ENCODE data around the gene PRKAG2.

The PRKAG2 gene

GRCh38 chr7:151816562-151817314, 60.2 kb downstream of the PRKAG2 start:
- H3K27me3 Mint-ChIP-seq = no peaks in the 10 kb centered on the region
- H3K9me3 Mint-ChIP-seq = no peaks in the 10 kb centered on the region
- ATAC-seq (replicated peaks) (no peak), DNase-seq (no peak)
- peaks cover 14 to 40% of the 10 kb centered on the region in 2 donors for H3K4me1 Mint-ChIP-seq
- H3K27ac Mint-ChIP-seq = no peak overlapping the region
- no peaks in the 10 kb centered on the region for H3K36me3 Mint-ChIP-seq
- H3K4me3 Mint-ChIP-seq = no peak overlapping the region

GRCh38 chr7:151815419-151815818, 61.5 kb downstream of the PRKAG2 start:
- ATAC-seq (replicated peaks) = no peak
- no peak overlapping the region for H3K27ac Mint-ChIP-seq
- no peaks in the 10 kb centered on the region for H3K36me3 Mint-ChIP-seq
- no peaks in the 10 kb centered on the region for H3K27me3 Mint-ChIP-seq
- H3K9me3 Mint-ChIP-seq = no peaks in the 10 kb centered on the region
- H3K4me1 Mint-ChIP-seq = peaks cover 14 to 40% of the 10 kb centered on the region in 2 donors
- H3K4me3 Mint-ChIP-seq = no peak overlapping the region
- DNase-seq = no peak

GRCh38 chr7:151814400-151815009, 62.4 kb downstream of the PRKAG2 start:
- no peak for ATAC-seq (replicated peaks)

GRCh38 chr7:151813997-151814396, 62.9 kb downstream of the PRKAG2 start:
- Mint-ChIP-seq H3K36me3 (no peaks in the 10 kb centered on the region), H3K9me3 (no peaks in the 10 kb centered on the region), H3K4me3 (no peak overlapping the region), H3K4me1 (peaks cover 14 to 37% of the 10 kb centered on the region in 2 donors), H3K27ac (no peak overlapping the region), H3K27me3 (no peaks in the 10 kb centered on the region)
- DNase-seq (no peak), ATAC-seq (replicated peaks) (no peak)

More at GRCh38 chr7:151814400-151815009, 62.4 kb downstream of the PRKAG2 start:
- H3K27ac Mint-ChIP-seq = no peak overlapping the region
- H3K27me3 Mint-ChIP-seq = no peaks in the 10 kb centered on the region
- H3K36me3 Mint-ChIP-seq = no peaks in the 10 kb centered on the region
- DNase-seq = no peak
- H3K4me1 Mint-ChIP-seq = peaks cover 14 to 40% of the 10 kb centered on the region in 2 donors
- H3K4me3 Mint-ChIP-seq = no peak overlapping the region
- H3K9me3 Mint-ChIP-seq = no peaks in the 10 kb centered on the region

- H3K4me1 Mint-ChIP-seq = peaks cover 13 to 31% of the 10 kb centered on the region in 2 donors
- H3K9me3 Mint-ChIP-seq = no peaks in the 10 kb centered on the region
- no peak overlapping the region for H3K4me3 Mint-ChIP-seq
- ATAC-seq (replicated peaks) (no peak), DNase-seq (no peak)
- H3K27ac Mint-ChIP-seq = no peak overlapping the region
- H3K36me3 Mint-ChIP-seq = no peaks in the 10 kb centered on the region
- H3K27me3 Mint-ChIP-seq = no peaks in the 10 kb centered on the region
Measured at GRCh38 chr7:151813445-151813844, 63.5 kb downstream of the PRKAG2 start.

- H3K36me3 Mint-ChIP-seq = peaks cover 0 to 4% of the 10 kb centered on the region in 2 donors
- no peaks in the 10 kb centered on the region for H3K27me3 Mint-ChIP-seq
- no peak overlapping the region for H3K4me3 Mint-ChIP-seq
- H3K9me3 Mint-ChIP-seq = no peaks in the 10 kb centered on the region
- no peak overlapping the region for H3K27ac Mint-ChIP-seq
- peaks cover 11 to 26% of the 10 kb centered on the region in 2 donors for H3K4me1 Mint-ChIP-seq
- ATAC-seq (replicated peaks) (no peak), DNase-seq (no peak)
Measured at GRCh38 chr7:151812967-151813366, 63.9 kb downstream of the PRKAG2 start.

GRCh38 chr7:151810441-151811232, 66.3 kb downstream of the PRKAG2 start:
- Mint-ChIP-seq H3K4me3 (no peak overlapping the region), H3K27ac (no peak overlapping the region), H3K36me3 (peaks cover 0 to 4% of the 10 kb centered on the region in 2 donors), H3K4me1 (peaks cover 13 to 20% of the 10 kb centered on the region in 2 donors), H3K9me3 (no peaks in the 10 kb centered on the region), H3K27me3 (no peaks in the 10 kb centered on the region)
- ATAC-seq (replicated peaks) = no peak
- DNase-seq = no peak

- ATAC-seq (replicated peaks) (no peak), DNase-seq (no peak)
- Mint-ChIP-seq H3K27ac (no peak overlapping the region), H3K4me1 (peaks cover 10 to 13% of the 10 kb centered on the region in 2 donors), H3K4me3 (no peak overlapping the region), H3K9me3 (no peaks in the 10 kb centered on the region), H3K36me3 (peaks cover 3 to 4% of the 10 kb centered on the region in 2 donors), H3K27me3 (no peaks in the 10 kb centered on the region)
Measured at GRCh38 chr7:151809864-151810170, 67.1 kb downstream of the PRKAG2 start.

- no peak for ATAC-seq (replicated peaks)
- Mint-ChIP-seq H3K27me3 (no peaks in the 10 kb centered on the region), H3K27ac (no peak overlapping the region), H3K9me3 (no peaks in the 10 kb centered on the region), H3K36me3 (peaks cover 3 to 4% of the 10 kb centered on the region in 2 donors), H3K4me3 (no peak overlapping the region), H3K4me1 (peaks cover 10 to 13% of the 10 kb centered on the region in 2 donors)
- no peak for DNase-seq
Measured at GRCh38 chr7:151809146-151809863, 67.6 kb downstream of the PRKAG2 start.

- H3K4me3 Mint-ChIP-seq = no peak overlapping the region
- no peaks in the 10 kb centered on the region for H3K27me3 Mint-ChIP-seq
- DNase-seq (no peak), ATAC-seq (replicated peaks) (no peak)
- no peaks in the 10 kb centered on the region for H3K9me3 Mint-ChIP-seq
- peaks cover 6 to 8% of the 10 kb centered on the region in 2 donors for H3K4me1 Mint-ChIP-seq
- no peak overlapping the region for H3K27ac Mint-ChIP-seq
- peaks cover 3 to 4% of the 10 kb centered on the region in 2 donors for H3K36me3 Mint-ChIP-seq
Measured at GRCh38 chr7:151808400-151809145, 68.3 kb downstream of the PRKAG2 start.

- Mint-ChIP-seq H3K27ac (no peak overlapping the region), H3K4me3 (no peak overlapping the region), H3K4me1 (peaks cover 5 to 8% of the 10 kb centered on the region in 2 donors), H3K27me3 (no peaks in the 10 kb centered on the region), H3K9me3 (no peaks in the 10 kb centered on the region), H3K36me3 (peaks cover 3 to 4% of the 10 kb centered on the region in 2 donors)
- no peak for ATAC-seq (replicated peaks)
- DNase-seq = no peak
Measured at GRCh38 chr7:151807846-151808245, 69.1 kb downstream of the PRKAG2 start.

GRCh38 chr7:151806952-151807775, 69.8 kb downstream of the PRKAG2 start:
- Mint-ChIP-seq H3K4me3 (no peak overlapping the region), H3K4me1 (peaks cover 5 to 8% of the 10 kb centered on the region in 2 donors), H3K27me3 (no peaks in the 10 kb centered on the region), H3K27ac (no peak overlapping the region), H3K9me3 (no peaks in the 10 kb centered on the region), H3K36me3 (peaks cover 3 to 4% of the 10 kb centered on the region in 2 donors)
- DNase-seq (no peak), ATAC-seq (replicated peaks) (no peak)

- H3K9me3 Mint-ChIP-seq = no peaks in the 10 kb centered on the region
- H3K27ac Mint-ChIP-seq = no peak overlapping the region
- peaks cover 3 to 4% of the 10 kb centered on the region in 2 donors for H3K36me3 Mint-ChIP-seq
Measured at GRCh38 chr7:151806204-151806603, 70.7 kb downstream of the PRKAG2 start.

More at GRCh38 chr7:151806204-151806603, 70.7 kb downstream of the PRKAG2 start:
- DNase-seq = no peak
- Mint-ChIP-seq H3K4me3 (no peak overlapping the region), H3K27me3 (no peaks in the 10 kb centered on the region), H3K4me1 (peaks cover 5 to 8% of the 10 kb centered on the region in 2 donors)
- ATAC-seq (replicated peaks) = no peak

All from stimulated activated naive B cell treated with anti-CD40 and anti-IgM and Interleukin-4, amounts not matched to agents 10 μg/mL and 1 μg/mL and 100 μg/mL, for 72 hours (primary cell).